DOHH2 (cell line): ENCODE data around the gene ADCY10.

Experiments used
- CTCF ChIP-seq: fragments of 200-600 bp; sonication (generic); IDR thresholded peaks from one replicate; pipeline ENCODE4 v1.5.1; 2014; ENCODE audit warnings: antibody characterized with exemption, mild to moderate bottlenecking, low read depth, low read length; ENCODE audit not compliant: poor library complexity, severe bottlenecking
- EZH2phosphoT487 ChIP-seq: fragments of 200-600 bp; sonication (generic); IDR thresholded peaks from 2 replicates; pipeline ENCODE4 v1.6.1; 2017; ENCODE audit warnings: borderline replicate concordance, mild to moderate bottlenecking, antibody characterized with exemption, low read length, moderate library complexity, mixed read lengths

DNA sequence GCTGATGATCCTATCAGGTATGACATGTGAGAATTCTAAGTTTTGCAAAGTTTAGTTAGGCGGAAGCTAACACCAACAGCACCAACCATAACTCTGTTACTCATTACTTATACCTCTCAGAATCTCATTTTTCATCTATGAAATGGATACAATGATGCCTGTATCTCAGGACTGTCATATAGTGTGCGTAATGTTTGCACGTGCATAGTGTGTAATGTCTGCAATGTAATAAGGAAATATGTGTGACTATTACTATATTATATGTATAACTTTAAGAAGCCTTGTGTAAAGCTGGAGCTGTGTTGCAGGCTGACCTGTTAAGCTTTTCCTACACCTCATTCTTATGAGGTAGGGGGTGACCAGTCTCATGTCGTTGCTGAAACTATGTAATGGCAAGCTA lies 13.0 kb downstream of the ADCY10 start:
- no peak for TF ChIP-seq CTCF
- no peak for TF ChIP-seq EZH2phosphoT487
